BLaER1 (cell line): ENCODE measurements around the gene SLCO6A1.

Source experiments
- H3K27ac ChIP-seq: shearing (Covaris generic); formaldehyde crosslinking; 2 replicates; pipeline ENCODE4 v1.8.1; 2022
- H3K27me3 ChIP-seq: shearing (Covaris generic); formaldehyde crosslinking; 2 replicates; pipeline ENCODE4 v1.8.1; 2022
- H3K36me3 ChIP-seq: shearing (Covaris generic); formaldehyde crosslinking; 2 replicates; pipeline ENCODE4 v1.8.1; 2022
- H3K4me1 ChIP-seq: shearing (Covaris generic); formaldehyde crosslinking; 2 replicates; pipeline ENCODE4 v1.8.1; 2022
- H3K4me2 ChIP-seq: shearing (Covaris generic); formaldehyde crosslinking; 2 replicates; pipeline ENCODE4 v1.8.1; 2022
- H3K4me3 ChIP-seq: shearing (Covaris generic); formaldehyde crosslinking; 2 replicates; pipeline ENCODE4 v1.8.1; 2022
- H3K9ac ChIP-seq: shearing (Covaris generic); formaldehyde crosslinking; 2 replicates; pipeline ENCODE4 v1.8.1; 2022
- H3K9me3 ChIP-seq: shearing (Covaris generic); formaldehyde crosslinking; 2 replicates; pipeline ENCODE4 v1.8.1; 2022
- H4K20me1 ChIP-seq: shearing (Covaris generic); formaldehyde crosslinking; 2 replicates; pipeline ENCODE4 v1.8.1; 2022
- Cebpa-rat ChIP-seq: shearing (Covaris generic); IDR thresholded peaks from 2 replicates; pipeline ENCODE4 v1.8.1; 2022

The SLCO6A1 gene

DNA sequence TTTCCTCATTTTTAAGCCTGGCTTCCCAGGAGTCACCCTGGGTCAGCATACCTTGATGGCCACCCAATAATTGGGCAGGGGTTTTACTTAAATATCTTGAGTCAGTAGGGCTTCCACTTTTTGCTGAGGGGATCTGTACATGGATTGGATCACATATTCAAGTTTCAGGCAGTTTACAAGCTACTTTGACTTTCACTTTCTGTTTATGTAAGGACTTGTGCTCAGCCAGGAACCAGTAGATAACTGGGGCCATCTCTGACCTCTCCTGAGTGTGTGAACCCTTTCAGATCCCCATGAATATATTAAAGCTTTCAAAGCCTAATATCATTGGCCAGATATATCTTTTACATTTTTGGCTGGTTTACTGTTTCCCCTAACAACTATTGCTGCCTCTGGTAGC is 45.1 kb downstream of the SLCO6A1 start:
- Histone ChIP-seq H3K4me3 (no peak overlapping the region), H3K36me3 (no peaks in the 10 kb centered on the region), H3K27ac (no peak overlapping the region), H3K4me2 (peak overlapping the region; percentile 47), H3K9ac (no peak overlapping the region), H3K4me1 (0 out of 2 replicates have a peak, but pooled peaks cover 5% of the 10 kb centered on the region), H3K9me3 (no peaks in the 10 kb centered on the region), H3K27me3 (no peaks in the 10 kb centered on the region), H4K20me1 (no peaks in the 10 kb centered on the region)
- no peak for TF ChIP-seq Cebpa-rat

DNA sequence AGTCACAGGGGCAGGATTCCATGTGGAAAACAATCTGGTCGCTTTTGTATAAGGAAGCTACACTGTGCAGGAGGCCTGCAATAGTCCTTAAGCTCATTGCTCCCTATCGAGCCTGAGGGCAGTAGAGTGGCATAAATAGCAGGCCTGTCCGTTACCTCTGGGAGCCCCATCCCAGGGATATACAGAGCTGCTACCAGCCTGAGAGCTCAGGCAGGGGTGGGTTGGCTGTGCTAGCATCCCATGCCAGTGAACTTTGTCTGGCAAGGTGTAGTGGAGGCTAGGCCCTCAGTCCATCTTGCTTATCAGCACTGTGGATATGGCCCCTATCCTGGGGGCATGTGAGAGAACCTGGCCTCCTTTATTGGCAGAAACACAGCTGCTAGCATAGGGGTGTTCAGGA is 47.7 kb downstream of the SLCO6A1 start:
- Histone ChIP-seq H3K4me1 (0 out of 2 replicates have a peak, but pooled peaks cover 5% of the 10 kb centered on the region), H3K9me3 (no peaks in the 10 kb centered on the region), H3K4me2 (no peak overlapping the region), H3K4me3 (no peak overlapping the region), H4K20me1 (no peaks in the 10 kb centered on the region), H3K9ac (no peak overlapping the region), H3K36me3 (no peaks in the 10 kb centered on the region), H3K27me3 (no peaks in the 10 kb centered on the region), H3K27ac (no peak overlapping the region)
- TF ChIP-seq Cebpa-rat = no peak

DNA sequence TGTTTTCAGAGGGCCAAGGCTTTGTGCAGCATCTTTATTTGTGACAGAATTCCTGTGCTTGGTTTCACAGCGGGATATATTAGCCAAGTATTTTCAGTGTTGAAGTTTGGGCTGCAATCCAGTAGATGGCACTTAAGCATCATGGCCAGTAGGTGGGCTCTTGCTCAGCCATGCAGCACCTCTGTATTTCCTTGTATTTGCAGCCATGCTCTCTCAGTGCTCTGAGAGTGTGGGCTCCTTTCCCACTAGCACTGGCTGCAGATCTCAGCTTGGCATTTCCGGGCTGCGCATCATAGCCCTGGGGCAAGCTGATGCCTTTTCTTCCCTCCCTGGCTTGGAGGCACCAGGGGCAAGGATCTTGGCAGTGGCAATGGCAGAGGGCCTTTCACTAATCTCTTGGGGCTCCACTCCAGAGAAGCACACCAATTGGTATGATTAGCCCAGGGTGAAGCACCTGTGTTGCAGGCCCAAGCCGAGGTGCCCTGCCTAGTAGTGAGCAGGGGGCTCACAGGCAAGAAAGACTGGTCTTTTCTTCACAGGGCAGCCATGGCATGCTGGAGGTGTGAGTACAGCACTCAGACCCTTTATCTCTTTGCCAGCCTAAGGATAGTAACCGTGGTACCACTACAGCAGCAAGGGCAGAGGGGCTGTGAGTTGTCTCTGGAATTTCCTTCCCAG is 48.3 kb downstream of the SLCO6A1 start:
- H3K4me3 ChIP-seq = no peak overlapping the region
- H3K4me1 ChIP-seq = 0 out of 2 replicates have a peak, but pooled peaks cover 5% of the 10 kb centered on the region
- TF ChIP-seq Cebpa-rat = no peak
- H3K27me3 ChIP-seq = no peaks in the 10 kb centered on the region
- H3K36me3 ChIP-seq = no peaks in the 10 kb centered on the region
- no peaks in the 10 kb centered on the region for H3K9me3 ChIP-seq
- no peak overlapping the region for H3K27ac ChIP-seq
- H3K9ac ChIP-seq = no peak overlapping the region
- no peak overlapping the region for H3K4me2 ChIP-seq
- no peaks in the 10 kb centered on the region for H4K20me1 ChIP-seq

DNA sequence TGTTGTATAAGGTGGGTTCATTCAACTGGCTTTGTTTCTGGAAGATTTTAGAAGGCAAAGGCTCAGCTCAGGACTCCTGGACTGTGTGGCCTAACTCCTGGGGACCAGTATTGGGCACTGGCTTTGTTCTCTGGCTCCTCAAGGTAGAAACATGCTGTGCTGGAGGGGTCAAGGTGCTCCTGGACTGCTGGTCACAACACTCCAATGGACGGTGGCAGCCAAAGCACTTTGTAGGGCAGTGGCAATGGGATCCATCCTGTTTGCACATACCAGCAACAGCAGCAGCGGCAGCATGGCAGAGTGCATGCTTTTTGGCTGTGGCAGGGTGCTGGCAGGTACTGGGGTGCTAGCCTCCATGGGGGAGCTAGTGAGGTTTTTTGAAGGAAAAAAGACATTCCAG is 65.3 kb downstream of the SLCO6A1 start:
- Histone ChIP-seq H4K20me1 (no peaks in the 10 kb centered on the region), H3K9ac (no peak overlapping the region), H3K9me3 (peaks cover 6% of the 10 kb centered on the region; the same call in 1 of the 2 replicates), H3K27me3 (no peaks in the 10 kb centered on the region), H3K36me3 (no peaks in the 10 kb centered on the region), H3K4me3 (no peak overlapping the region), H3K27ac (no peak overlapping the region), H3K4me2 (no peak overlapping the region), H3K4me1 (no peaks in the 10 kb centered on the region)
- TF ChIP-seq Cebpa-rat = no peak

DNA sequence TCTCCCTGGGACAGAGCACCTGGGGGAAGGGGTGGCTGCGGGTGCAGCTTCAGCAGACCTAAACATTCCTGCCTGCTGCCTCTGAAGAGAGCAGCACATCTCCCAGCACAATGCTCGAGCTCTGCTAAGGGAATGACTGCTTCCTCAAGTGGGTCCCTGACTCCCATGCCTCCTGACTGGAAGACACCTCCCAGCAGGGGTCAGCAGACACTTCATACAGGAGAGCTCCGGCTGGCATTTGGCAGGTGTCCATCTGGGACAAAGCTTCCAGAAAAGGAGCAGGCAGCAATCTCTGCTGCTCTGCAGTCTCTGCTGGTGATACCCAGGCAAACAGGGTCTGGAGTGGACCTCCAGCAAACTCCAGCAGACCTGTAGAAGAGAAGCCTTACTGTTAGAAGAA is 77.2 kb downstream of the SLCO6A1 start:
- no peaks in the 10 kb centered on the region for H3K36me3 ChIP-seq

DNA sequence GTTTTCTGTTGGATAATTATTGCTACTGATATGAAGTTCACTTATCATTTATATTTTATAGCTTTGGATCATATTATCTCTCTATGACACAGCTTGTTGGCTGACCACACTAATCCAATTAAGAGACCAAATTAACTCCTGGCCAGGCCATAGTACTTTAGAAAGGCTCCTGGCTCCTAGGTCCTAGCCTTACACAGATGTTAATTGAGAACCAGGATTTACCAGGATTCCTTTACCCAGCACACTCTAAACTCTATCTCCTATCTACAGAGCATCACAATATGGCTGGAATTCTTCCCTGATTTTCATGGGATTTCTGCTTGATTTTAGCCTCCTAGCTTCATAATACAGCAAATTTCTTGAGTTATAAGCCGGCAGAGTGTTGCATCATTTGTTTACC is 80.3 kb downstream of the SLCO6A1 start:
- H3K9me3 ChIP-seq = no peaks in the 10 kb centered on the region

More for the DNA sequence above, 77.2 kb downstream of the SLCO6A1 start:
- H3K9me3 ChIP-seq = no peaks in the 10 kb centered on the region
- no peak overlapping the region for H3K27ac ChIP-seq
- no peaks in the 10 kb centered on the region for H3K27me3 ChIP-seq
- TF ChIP-seq Cebpa-rat = no peak
- H3K4me3 ChIP-seq = no peak overlapping the region
- H3K4me1 ChIP-seq = no peaks in the 10 kb centered on the region
- no peaks in the 10 kb centered on the region for H4K20me1 ChIP-seq
- no peak overlapping the region for H3K9ac ChIP-seq
- H3K4me2 ChIP-seq = no peak overlapping the region

DNA sequence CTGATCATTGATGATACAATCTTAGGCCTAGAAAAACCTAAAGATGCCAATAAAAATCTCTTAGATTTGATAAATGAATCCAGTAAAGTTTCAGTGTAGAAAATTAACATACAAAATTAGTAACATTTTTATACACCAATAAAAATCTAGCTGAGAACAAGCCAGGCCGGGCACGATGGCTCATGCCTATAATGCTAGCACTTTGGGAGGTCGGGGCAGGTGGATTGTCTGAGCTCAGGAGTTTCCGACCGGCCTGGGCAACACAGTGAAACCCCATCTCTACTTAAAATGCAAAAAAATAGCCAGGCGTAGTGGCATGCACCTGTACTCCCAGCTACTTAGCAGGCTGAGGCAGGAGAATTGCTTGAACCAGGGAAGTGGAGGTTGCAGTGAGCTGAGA is 84.4 kb downstream of the SLCO6A1 start:
- TF ChIP-seq Cebpa-rat = no peak
- Histone ChIP-seq H3K27me3 (no peaks in the 10 kb centered on the region), H3K4me2 (no peak overlapping the region), H4K20me1 (no peaks in the 10 kb centered on the region), H3K9me3 (no peaks in the 10 kb centered on the region), H3K36me3 (no peaks in the 10 kb centered on the region), H3K9ac (no peak overlapping the region), H3K4me3 (no peak overlapping the region), H3K27ac (no peak overlapping the region), H3K4me1 (no peaks in the 10 kb centered on the region)

More for the DNA sequence above, 80.3 kb downstream of the SLCO6A1 start:
- H3K27me3 ChIP-seq = no peaks in the 10 kb centered on the region
- no peak overlapping the region for H3K4me3 ChIP-seq
- no peaks in the 10 kb centered on the region for H3K36me3 ChIP-seq
- no peak overlapping the region for H3K4me2 ChIP-seq
- H3K9ac ChIP-seq = no peak overlapping the region
- no peak overlapping the region for H3K27ac ChIP-seq
- no peak for TF ChIP-seq Cebpa-rat
- H3K4me1 ChIP-seq = no peaks in the 10 kb centered on the region
- H4K20me1 ChIP-seq = no peaks in the 10 kb centered on the region

DNA sequence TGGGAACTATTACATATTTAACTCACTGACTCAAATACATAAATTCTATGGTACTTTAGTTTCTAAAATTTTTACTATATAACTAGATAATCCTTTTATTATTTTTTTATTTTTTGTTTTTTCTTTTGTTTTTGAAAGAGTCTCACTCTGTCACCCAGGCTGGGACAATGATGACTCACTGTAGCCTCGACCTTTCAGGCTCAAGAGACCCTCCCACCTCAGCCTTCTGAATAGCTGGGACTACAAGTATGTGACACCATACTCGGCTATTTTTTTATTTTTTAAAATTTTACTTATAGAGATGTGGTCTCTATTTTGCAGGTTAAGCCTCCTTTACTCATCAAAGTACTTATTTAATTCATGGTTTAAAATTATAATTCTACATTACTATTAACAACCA is 110.6 kb downstream of the SLCO6A1 start:
- no peak overlapping the region for H3K27ac ChIP-seq
- H3K9ac ChIP-seq = no peak overlapping the region
- no peak for TF ChIP-seq Cebpa-rat
- peaks cover 22% of the 10 kb centered on the region for H3K9me3 ChIP-seq
- no peaks in the 10 kb centered on the region for H3K27me3 ChIP-seq
- no peaks in the 10 kb centered on the region for H4K20me1 ChIP-seq
- no peaks in the 10 kb centered on the region for H3K4me1 ChIP-seq
- no peaks in the 10 kb centered on the region for H3K36me3 ChIP-seq
- H3K4me3 ChIP-seq = no peak overlapping the region
- no peak overlapping the region for H3K4me2 ChIP-seq

DNA sequence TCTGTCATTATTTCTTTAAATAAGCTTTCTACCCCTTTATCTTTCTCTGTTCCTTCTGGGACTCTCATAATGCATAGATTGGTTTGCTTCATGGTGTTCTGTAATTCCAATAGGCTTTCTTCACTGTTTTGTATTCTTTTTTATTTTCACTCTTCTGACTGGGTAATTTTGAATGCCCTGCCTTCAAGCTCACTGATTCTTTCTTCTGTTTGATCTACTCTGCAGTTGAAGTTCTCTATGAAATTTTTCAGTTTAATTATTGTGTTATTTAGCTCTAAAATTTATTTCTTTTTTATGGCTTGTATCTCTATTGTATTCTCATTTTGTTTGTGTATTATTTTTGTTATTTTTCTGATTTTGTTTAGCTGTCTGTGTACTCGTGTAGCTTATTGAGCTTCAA is 113.4 kb downstream of the SLCO6A1 start:
- H3K9ac ChIP-seq = no peak overlapping the region
- TF ChIP-seq Cebpa-rat = no peak

DNA sequence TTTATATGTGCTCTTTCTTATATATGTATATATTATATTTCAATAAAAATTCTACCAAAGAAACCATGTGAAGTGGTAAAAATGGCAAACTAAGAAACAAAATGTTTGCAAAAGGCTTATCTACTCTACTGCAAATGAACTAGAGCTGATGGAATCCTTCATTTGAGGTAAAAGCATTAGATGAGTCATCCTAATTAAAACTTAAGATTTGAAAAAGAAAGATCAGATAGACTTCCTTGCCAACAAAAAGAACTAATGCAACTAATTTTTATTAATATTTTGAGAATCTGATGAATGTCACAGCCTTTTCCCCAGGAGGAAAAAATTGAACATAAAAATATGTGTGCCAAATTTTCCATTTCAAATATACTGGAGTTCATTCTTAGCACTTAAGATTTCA is 118.6 kb downstream of the SLCO6A1 start:
- no peaks in the 10 kb centered on the region for H3K36me3 ChIP-seq
- no peak overlapping the region for H3K27ac ChIP-seq
- peaks cover 5% of the 10 kb centered on the region for H3K9me3 ChIP-seq
- no peak overlapping the region for H3K4me3 ChIP-seq
- no peak for TF ChIP-seq Cebpa-rat
- H3K27me3 ChIP-seq = no peaks in the 10 kb centered on the region
- no peak overlapping the region for H3K4me2 ChIP-seq
- H4K20me1 ChIP-seq = no peaks in the 10 kb centered on the region
- H3K4me1 ChIP-seq = no peaks in the 10 kb centered on the region
- H3K9ac ChIP-seq = no peak overlapping the region

More for the DNA sequence above, 113.4 kb downstream of the SLCO6A1 start:
- H3K4me1 ChIP-seq = no peaks in the 10 kb centered on the region
- H3K9me3 ChIP-seq = peaks cover 22% of the 10 kb centered on the region
- H3K27ac ChIP-seq = no peak overlapping the region
- no peak overlapping the region for H3K4me2 ChIP-seq
- no peaks in the 10 kb centered on the region for H4K20me1 ChIP-seq
- H3K4me3 ChIP-seq = no peak overlapping the region
- H3K27me3 ChIP-seq = no peaks in the 10 kb centered on the region
- H3K36me3 ChIP-seq = no peaks in the 10 kb centered on the region

DNA sequence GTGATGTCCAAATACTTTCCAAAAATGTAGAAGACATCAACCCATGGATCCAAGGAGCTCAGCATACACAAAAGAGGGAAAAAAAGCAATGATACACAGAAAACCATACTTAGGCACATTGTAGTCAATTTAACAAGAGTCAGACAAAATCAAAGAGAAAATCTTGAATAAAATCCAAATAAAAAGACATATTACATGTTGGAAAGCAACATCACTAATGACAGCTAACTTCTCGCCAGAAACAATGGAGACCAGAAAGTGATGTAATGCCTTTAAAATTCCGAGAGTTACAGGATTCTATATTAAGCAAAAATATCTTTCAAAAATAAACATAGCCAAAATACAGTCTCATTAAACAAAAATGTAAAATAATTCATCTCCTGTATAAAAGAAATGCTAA is 122.9 kb downstream of the SLCO6A1 start:
- H3K27ac ChIP-seq = no peak overlapping the region
- no peak for TF ChIP-seq Cebpa-rat
- no peaks in the 10 kb centered on the region for H3K27me3 ChIP-seq
- H3K9ac ChIP-seq = no peak overlapping the region
- H3K4me1 ChIP-seq = no peaks in the 10 kb centered on the region
- H3K4me2 ChIP-seq = no peak overlapping the region
- H4K20me1 ChIP-seq = no peaks in the 10 kb centered on the region
- no peaks in the 10 kb centered on the region for H3K9me3 ChIP-seq
- H3K36me3 ChIP-seq = no peaks in the 10 kb centered on the region
- no peak overlapping the region for H3K4me3 ChIP-seq
